Panc1 (cell line): Measurements from ENCODE around the gene CCSAP. TPM values are rescaled to one million over a fixed set of nuclear protein-coding genes. Genes with fewer than 3 reads are reported as not detected.

ENCODE experiments used
- ATAC-seq: fragments of 200-7000 bp; cut with Tn5 transposase; 2 replicates; pipeline ENCODE4 v1.9.1; 2020; ENCODE audit warnings: mild to moderate bottlenecking, moderate library complexity
- BruUV-seq: library from RNA; stranded (reverse); fragments of 400-500 nt; replicated peaks from 2 replicates; lab custom pipeline; 2021; lab: Mats Ljungman, UMichigan
- CTCF ChIA-PET: fragments of 300-600 bp; sonication (Branson Sonifier 250); formaldehyde crosslinking; loops from one replicate; lab custom pipeline; 2022; ENCODE audit warnings: antibody characterized with exemption; lab: Charles Lee
- POLR2A ChIA-PET: fragments of 300-600 bp; sonication (Branson Sonifier 250); formaldehyde crosslinking; loops from one replicate; lab custom pipeline; 2022; ENCODE audit warnings: antibody characterized with exemption; lab: Charles Lee
- DNase-seq: peaks from one replicate; pipeline ENCODE4 v3.0.0-alpha.2; 2010; ENCODE audit warnings: low read depth, low spot score
- H3K27ac ChIP-seq: 2 replicates; pipeline ENCODE4 v1.5.1; 2011; ENCODE audit warnings: mild to moderate bottlenecking, low read length, inconsistent platforms
- H3K27me3 ChIP-seq: fragments of 200-500 bp; sonication (Bioruptor generic); 2 replicates; pipeline ENCODE4 v1.6.0; 2014; ENCODE audit warnings: low read length, inconsistent platforms; ENCODE audit not compliant: control insufficient read depth, insufficient read depth
- H3K36me3 ChIP-seq: fragments of 200-500 bp; sonication (Bioruptor generic); 2 replicates; pipeline ENCODE4 v1.5.1; 2014; ENCODE audit warnings: inconsistent platforms, mild to moderate bottlenecking, low read length, moderate library complexity; ENCODE audit not compliant: control insufficient read depth, insufficient read depth
- H3K4me1 ChIP-seq: 2 replicates; pipeline ENCODE4 v1.5.1; 2011; ENCODE audit warnings: inconsistent platforms, mild to moderate bottlenecking, low read length, moderate library complexity; ENCODE audit not compliant: control insufficient read depth, insufficient read depth
- H3K4me3 ChIP-seq, 2 experiments: 2 replicates each; pipeline ENCODE4 v1.5.1; 2011 to 2012; ENCODE audit warnings: low read depth in 2 of 2, low read length in 2 of 2, mild to moderate bottlenecking in 2 of 2, inconsistent platforms in 1 of 2, moderate library complexity in 1 of 2
- H3K9me3 ChIP-seq: fragments of 200-500 bp; sonication (Bioruptor generic); 2 replicates; pipeline ENCODE4 v1.5.1; 2014; ENCODE audit warnings: low read depth, mild to moderate bottlenecking, inconsistent platforms, low read length, moderate library complexity; ENCODE audit not compliant: control insufficient read depth, insufficient read depth
- CTCF ChIP-seq: fragments of 450-650 bp; IDR thresholded peaks from 2 replicates; pipeline ENCODE4 v1.5.1; 2017; ENCODE audit warnings: mild to moderate bottlenecking
- POLR2AphosphoS5 ChIP-seq: IDR thresholded peaks from 2 replicates; pipeline ENCODE4 v1.6.1; 2012; ENCODE audit warnings: mild to moderate bottlenecking, low read depth, low read length, moderate library complexity
- REST ChIP-seq, 2 experiments: IDR thresholded peaks; 2 replicates each; pipeline ENCODE4 v1.6.1; 2011 to 2012; ENCODE audit warnings: low read depth in 2 of 2, control low read depth in 1 of 2, low read length in 1 of 2, mild to moderate bottlenecking in 1 of 2, moderate library complexity in 1 of 2; ENCODE audit not compliant: insufficient read depth in 1 of 2
- SIN3A ChIP-seq: IDR thresholded peaks from 2 replicates; pipeline ENCODE4 v1.6.1; 2012; ENCODE audit warnings: low read depth, mild to moderate bottlenecking, low read length, moderate library complexity, borderline replicate concordance; ENCODE audit not compliant: insufficient read depth
- TCF7L2 ChIP-seq: IDR thresholded peaks from 2 replicates; pipeline ENCODE4 v1.6.1; 2011; ENCODE audit warnings: mild to moderate bottlenecking, low read depth, low read length, inconsistent platforms
- in situ Hi-C: cut with HindIII; loops from 2 replicates; pipeline ENCODE4 v1.10.0; 2016; ENCODE audit warnings: low sequenced_read_pairs, low pct_unique_long_range_greater_than_20kb
- intact Hi-C: fragments of 100-400 bp; cut with micrococcal nuclease; formaldehyde crosslinking; loops from one replicate; pipeline ENCODE4 v1.10.0; 2022; ENCODE audit not compliant: unreplicated experiment
- total RNA-seq: library from RNA; stranded (reverse); gene quantifications from one replicate; pipeline ENCODE4 v1.2.1, GENCODE V29; 2021; ENCODE audit not compliant: unreplicated experiment

The CCSAP gene
- total RNA-seq, 1 experiment from 2014 or later = 11.6 TPM

GRCh38 chr1:229374485-229374884, 31.6 kb upstream of the CCSAP start:
- TF ChIP-seq SIN3A (no peak), TCF7L2 (no peak), REST (IDR thresholded peaks at IDR 0.05; ENCODE audit: insufficient read depth in 1 of 2, low read depth in 2 of 2, low read length in 1 of 2) (no peak), CTCF (no peak), POLR2AphosphoS5 (no peak)
- no peak for DNase-seq
- BruUV-seq = no TSS peak
- POLR2A ChIA-PET = interaction anchor here (0.6 kb wide), 1 partner anchor 82 kb away, joined by 3 read pairs; no protein-coding TSS in a partner anchor
- no peak for ATAC-seq
- no peak overlapping the region for H3K27ac ChIP-seq
- H3K36me3 ChIP-seq = no peaks in the 10 kb centered on the region
- H3K4me3 ChIP-seq = no peak overlapping the region
- in situ Hi-C loops (no loop called here), intact Hi-C loops (no loop called here)
- CTCF ChIA-PET = no interaction called here
- no peaks in the 10 kb centered on the region for H3K9me3 ChIP-seq
- no peaks in the 10 kb centered on the region for H3K4me1 ChIP-seq
- H3K27me3 ChIP-seq = no peaks in the 10 kb centered on the region

GRCh38 chr1:229373395-229373794, 30.5 kb upstream of the CCSAP start:
- no peaks in the 10 kb centered on the region for H3K27me3 ChIP-seq
- ChIA-PET CTCF (no interaction called here), POLR2A (no interaction called here)
- intact Hi-C loops (no loop called here), in situ Hi-C loops (no loop called here)
- no peak for ATAC-seq
- no peak for DNase-seq
- H3K36me3 ChIP-seq = no peaks in the 10 kb centered on the region
- no peaks in the 10 kb centered on the region for H3K4me1 ChIP-seq
- no peak overlapping the region for H3K4me3 ChIP-seq
- H3K9me3 ChIP-seq = no peaks in the 10 kb centered on the region
- TF ChIP-seq REST (IDR thresholded peaks at IDR 0.05; ENCODE audit: insufficient read depth in 1 of 2, low read depth in 2 of 2, low read length in 1 of 2) (no peak), SIN3A (no peak), POLR2AphosphoS5 (no peak), TCF7L2 (no peak), CTCF (no peak)
- no TSS peak for BruUV-seq
- H3K27ac ChIP-seq = no peak overlapping the region
